IPS-NIHi11 (cell line): ENCODE data around the gene SPAG16.
"Not testable (repeated sequence)": the region's sequence is repeated elsewhere in the genome, so short reads cannot be mapped to it uniquely, and the experiment has no call there.

ENCODE experiments used
- DNase-seq: peaks from one replicate; pipeline ENCODE4 v3.0.0; 2012; ENCODE audit warnings: mixed read lengths, low spot score

SPAG16 gene

DNA sequence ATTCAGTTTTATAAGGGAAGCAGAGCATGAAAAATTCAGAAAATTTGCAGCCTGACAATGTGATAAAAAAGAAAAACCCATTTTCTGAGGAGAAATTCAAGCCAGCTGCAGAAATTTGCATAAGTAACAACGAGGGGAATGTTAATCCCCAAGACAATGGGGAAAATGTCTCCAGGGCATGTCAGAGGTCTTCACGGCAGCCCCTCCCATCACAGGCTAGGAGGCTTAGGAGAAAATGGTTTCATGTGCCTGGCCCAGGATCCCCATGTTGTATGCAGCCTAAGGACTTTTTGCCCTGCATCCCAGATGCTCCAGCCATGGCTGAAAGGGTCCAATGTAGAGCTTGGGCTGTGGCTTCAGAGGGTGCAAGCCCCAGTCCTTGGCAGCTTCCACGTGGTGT lies 714.7 kb downstream of the SPAG16 start:
- not testable (repeated sequence) for DNase-seq

- DNase-seq: no peak
Measured at GRCh38 chr2:214004463-214004862, 720.2 kb downstream of the SPAG16 start.

DNA sequence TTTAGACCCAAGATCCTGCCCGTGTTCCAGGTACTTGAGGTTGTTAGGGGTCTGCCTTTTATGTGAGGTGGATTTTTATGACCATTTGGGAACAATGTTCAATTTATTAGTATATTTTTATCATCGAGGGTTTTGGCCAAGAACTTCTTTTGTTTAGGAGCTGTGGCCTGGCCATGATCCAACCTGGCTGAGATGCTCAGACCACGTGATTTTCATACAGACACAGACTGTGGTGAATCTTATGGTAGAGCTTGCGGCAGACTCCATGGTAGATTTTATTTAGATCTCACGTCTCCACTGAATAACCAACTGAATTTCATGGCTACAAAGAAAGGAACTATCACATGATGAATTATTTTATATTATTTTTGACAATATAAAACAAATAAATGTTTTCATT lies 721.1 kb downstream of the SPAG16 start:
- DNase-seq: no peak

- no peak for DNase-seq
Measured at GRCh38 chr2:214006601-214007000, 722.3 kb downstream of the SPAG16 start.

- no peak for DNase-seq
Measured at GRCh38 chr2:214011676-214012075, 727.4 kb downstream of the SPAG16 start.

- DNase-seq: no peak
Measured at GRCh38 chr2:214014551-214015220, 730.4 kb downstream of the SPAG16 start.

DNA sequence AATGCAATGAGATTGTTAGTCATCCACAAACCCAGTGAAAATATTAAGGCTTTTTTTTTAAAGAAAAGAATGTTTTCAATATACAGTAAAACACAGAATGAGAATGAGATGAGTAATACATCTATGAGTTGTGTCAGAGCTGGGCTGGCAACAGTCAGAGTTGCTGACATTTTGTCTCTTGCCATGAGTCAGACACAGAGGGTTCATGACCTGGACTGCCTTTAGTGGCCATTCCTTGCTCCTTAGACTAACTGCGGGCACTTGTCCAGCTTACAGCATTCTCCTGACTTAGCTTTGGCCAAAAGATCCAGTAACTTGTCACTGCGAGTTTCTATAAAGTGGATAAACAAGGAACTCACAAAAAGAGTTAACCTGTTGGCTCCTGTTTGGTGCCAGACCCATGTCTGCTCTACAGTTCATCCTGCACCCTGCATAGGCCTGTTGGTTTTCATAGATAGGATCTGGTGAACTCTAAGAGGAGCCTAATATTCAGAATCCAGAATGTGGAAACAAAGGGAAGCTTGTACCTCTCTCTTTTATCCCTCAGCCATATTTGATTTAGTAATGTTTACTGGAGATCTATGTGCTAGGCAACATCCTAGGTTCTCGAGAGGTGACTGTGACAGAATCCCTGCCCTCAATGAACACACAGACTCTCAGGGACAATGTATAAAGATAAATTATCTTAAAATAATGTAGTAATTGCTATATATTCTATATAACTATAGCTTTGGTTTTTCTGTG lies 735.1 kb downstream of the SPAG16 start:
- no peak for DNase-seq

DNA sequence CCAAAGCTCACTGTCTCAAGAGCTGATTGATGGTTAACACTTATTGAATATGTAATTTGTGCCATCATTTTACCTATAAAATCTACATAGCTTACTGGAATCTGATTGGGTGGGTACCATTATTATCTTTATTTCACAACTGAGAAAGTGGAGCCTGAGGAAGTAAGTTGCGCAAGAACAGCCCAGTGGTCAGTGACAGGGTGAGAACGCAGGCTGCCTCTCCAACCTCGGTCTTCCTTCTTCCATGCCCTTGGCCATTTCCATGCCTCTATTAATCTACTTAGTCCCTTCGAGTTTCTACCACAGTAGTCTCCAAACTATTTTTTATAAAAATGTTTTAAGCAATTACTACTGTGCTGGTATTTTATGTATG lies 735.7 kb downstream of the SPAG16 start:
- DNase-seq: no peak

GRCh38 chr2:214029190-214029589 lies 744.9 kb downstream of the SPAG16 start:
- no peak for DNase-seq

GRCh38 chr2:214031566-214031965 lies 747.3 kb downstream of the SPAG16 start:
- no peak for DNase-seq

DNA sequence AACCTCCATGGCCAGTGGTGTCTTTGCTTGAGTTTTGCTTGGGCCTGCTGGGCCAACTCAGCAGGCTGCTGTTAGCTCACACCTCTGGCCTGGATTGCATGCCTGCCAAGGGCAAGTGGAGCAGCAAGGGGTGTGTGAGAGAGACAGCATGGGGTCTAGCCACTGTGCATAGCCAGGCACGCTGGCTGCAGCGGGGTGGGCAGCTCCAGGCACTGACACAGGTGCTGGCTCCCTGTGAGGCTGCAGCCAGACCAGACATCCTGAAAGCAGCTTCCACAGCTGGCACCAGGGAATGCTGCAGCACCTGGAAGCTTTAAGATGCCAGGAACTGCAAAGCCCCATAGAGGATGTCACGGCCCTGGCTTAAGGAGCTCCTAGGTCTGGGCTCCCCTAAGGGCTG lies 750.2 kb downstream of the SPAG16 start:
- peak; percentile 20 for DNase-seq

- no peak for DNase-seq
Measured at GRCh38 chr2:214035091-214035852, 751.0 kb downstream of the SPAG16 start.

DNA sequence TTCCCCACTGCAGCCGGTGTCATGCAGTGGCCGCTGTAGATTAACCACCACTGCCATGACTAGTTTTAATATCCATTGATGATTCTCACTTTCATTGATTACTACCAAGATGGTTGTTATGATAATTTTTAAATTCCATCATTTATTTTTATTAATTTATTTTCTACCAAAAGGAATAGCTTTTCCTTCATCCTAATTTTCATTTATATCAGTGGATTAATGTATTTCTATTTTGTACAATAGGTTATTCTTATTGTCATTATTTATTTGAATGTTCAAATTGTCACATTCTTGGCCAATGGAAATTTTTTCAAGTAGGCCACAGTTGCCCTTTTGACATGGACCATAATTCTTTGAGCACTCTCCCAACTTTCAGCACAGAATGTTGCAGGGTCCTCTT lies 751.7 kb downstream of the SPAG16 start:
- DNase-seq: no peak

DNA sequence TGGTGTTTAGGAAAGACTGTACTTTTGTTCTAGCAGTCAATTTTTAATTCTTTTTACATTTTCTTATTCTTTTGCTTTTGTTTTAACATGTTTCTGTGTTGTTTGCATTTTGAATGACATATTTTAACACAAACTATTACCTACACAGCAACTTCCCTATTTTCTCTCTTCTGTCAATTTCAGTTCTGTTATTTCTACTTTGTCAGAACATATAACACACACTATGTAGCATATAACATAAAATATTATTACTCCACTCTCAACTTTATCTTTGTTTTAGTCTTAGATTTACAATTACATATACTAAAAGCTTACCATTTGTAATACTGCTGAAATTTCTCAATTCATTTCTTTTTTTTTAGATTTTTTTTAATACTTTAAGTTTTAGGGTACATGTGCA lies 753.9 kb downstream of the SPAG16 start:
- no peak for DNase-seq

DNA sequence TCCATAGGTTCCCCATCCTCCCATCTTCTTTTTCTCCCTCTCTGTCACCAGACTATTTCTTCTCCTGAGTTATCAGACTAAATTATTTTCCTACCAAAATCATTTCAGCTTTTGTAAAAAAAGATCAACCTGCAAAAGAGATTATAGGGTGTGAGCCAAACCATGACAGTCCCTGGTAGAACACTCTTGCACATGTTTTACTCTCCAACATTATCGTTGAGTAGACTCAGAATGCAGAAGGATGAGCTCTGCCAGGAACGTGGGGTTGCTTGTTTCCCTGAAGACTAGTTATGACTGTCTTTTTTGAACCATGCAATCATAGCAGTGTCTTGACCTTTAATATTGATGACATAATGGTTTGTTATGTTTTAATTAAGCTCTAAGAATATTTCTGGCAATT lies 766.5 kb downstream of the SPAG16 start:
- no peak for DNase-seq

DNA sequence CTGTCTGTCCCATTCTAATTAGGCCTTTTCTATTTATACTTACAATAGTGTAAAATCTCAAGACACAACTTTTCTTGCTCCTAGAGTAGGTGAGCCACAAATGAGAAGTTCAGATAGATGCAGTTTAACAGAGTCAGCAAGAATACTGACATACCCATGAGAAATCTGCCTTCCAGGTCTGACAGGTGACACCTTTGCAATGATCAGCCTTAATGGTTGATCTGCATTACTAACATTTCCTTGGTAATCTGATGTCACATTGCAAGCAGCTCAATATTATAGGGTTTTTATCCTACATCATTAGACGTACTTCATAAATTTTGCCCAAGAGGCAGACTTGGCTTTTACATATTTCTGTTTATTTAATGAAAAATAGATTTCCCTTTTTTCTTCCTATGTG lies 767.3 kb downstream of the SPAG16 start:
- DNase-seq: no peak

- no peak for DNase-seq
Measured at GRCh38 chr2:214052235-214052634, 768.0 kb downstream of the SPAG16 start.

DNA sequence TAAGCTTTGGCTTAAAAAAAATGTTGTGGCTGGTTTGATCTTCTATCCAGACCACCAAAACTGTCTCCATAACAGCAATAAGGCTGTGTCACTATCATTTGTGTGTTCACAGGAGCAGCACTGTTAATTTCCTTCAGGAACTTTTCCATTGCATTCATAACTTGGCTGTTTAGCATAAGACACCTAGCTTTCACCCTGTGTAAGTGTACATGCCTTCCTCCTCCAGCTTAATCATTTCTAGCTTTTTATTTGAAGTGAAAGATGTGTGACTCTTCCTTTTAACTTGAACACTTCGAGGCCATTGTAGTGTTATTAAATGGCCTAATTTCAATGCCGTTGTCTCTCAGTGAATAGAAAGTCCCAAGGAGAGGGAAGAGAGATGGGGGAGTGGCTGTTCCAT lies 773.7 kb downstream of the SPAG16 start:
- no peak for DNase-seq

DNA sequence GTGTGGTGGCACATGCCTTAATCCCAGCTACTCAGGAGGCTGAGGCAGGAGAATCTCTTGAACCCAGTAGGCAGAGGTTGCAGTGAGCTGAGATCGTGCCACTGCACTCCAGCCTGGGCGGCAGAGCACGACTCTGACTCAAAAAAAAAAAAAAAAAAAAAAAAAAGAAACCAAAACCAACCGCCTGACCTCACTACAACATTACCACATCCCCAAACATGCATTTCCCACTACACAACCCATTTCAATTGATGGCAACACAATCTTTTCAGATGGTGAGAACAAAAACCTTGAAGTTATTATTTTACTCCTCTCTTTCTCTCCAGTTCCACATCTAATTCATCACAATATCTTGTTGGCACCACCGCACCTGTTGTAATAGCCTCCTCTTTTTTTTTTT lies 778.0 kb downstream of the SPAG16 start:
- DNase-seq: not testable (repeated sequence)

DNA sequence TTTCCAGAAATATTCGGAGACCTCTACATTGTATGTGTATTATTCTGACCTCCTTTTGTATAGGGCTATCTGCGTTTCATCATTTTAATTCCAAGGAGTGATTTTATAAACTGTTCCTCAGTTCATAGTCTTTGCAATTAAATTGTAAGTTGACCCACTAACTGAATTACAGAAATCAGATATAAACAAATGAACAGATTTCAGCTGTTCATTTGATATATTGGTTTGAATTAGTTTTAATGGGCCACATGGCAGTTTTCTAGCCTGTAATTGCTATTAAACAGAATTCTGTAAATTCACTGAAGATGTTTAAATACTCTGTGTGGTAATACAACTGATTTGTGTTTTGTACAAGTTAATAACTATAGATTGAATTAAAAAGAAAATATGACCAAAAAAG lies 780.2 kb downstream of the SPAG16 start:
- no peak for DNase-seq

GRCh38 chr2:214066862-214067261 lies 782.6 kb downstream of the SPAG16 start:
- DNase-seq: no peak

DNA sequence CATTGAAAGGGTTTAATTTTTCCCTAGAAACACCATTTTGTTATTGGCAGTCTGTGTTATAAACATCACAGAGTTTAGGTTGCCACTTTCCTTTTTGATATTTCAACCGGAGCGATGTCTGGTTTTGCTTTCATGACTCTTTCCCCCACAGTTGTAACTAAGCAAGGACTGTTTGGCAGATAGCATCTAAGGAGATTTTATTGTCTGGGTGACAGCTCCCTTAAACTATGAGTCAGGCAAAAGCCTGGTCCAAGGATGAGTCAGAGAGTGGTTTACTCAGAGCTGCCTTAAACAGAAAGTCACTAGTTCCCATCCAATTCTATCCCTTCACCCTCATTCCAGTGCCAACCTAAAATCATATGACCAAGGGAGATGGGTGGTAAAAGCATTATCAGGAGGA lies 785.0 kb downstream of the SPAG16 start:
- no peak for DNase-seq

GRCh38 chr2:214075456-214075855 lies 791.2 kb downstream of the SPAG16 start:
- DNase-seq: no peak
